Measurements from ENCODE around the gene DHTKD1. TPM values are rescaled to one million over a fixed set of nuclear protein-coding genes. Genes with fewer than 3 reads are reported as not detected.

The DHTKD1 gene
- total and polyA plus RNA-seq, 10 of the 15 experiments (the other 5 are each of a cell fraction or from before 2014, with no cell fraction given): 11.3 to 35.0 (median 26.9) TPM

DNA sequence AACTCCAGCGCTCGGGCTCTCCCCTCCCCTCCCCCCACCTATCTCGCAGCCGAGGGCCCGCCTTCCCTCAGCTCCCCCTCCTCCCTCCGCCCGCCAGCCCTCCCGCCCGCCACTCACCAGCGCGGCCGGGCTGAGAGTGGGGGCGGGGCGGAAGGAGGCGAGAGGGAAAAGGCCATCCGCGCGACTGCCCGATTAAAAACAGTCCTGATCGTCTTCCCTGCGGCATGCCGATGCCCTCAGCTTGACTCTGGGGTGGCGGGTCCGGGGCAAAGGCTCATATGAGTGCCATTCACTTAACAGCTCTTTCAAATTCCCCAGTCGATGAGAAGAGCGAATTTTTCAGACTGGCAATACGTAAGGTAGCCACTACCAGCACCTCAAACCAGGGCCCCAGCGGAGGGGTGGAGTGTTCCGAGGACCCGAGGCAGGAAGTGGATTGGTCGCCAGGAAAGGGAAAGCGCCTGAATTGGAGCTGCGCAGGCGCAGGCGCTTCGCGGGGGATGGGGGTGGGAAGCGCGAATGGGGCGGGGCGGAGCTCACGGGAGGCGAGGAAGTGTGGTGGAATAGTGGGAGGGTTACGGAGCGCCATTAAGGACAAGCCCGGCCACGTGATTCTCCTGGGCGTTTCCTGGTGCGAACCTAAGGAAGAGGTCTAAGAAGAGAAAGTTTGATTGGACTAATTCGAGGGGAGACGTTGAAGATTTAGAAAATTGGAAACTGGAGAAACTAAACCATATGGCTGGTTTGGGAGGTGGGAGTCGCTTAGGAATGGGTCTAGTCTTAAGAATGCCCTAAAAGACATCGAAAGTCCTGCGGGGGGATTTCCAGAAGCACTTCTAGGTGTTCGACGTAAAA is 25.7 kb upstream of the DHTKD1 start, which contains the start of gene UPF2 (continued):
- TF ChIP-seq, protein P1, sequence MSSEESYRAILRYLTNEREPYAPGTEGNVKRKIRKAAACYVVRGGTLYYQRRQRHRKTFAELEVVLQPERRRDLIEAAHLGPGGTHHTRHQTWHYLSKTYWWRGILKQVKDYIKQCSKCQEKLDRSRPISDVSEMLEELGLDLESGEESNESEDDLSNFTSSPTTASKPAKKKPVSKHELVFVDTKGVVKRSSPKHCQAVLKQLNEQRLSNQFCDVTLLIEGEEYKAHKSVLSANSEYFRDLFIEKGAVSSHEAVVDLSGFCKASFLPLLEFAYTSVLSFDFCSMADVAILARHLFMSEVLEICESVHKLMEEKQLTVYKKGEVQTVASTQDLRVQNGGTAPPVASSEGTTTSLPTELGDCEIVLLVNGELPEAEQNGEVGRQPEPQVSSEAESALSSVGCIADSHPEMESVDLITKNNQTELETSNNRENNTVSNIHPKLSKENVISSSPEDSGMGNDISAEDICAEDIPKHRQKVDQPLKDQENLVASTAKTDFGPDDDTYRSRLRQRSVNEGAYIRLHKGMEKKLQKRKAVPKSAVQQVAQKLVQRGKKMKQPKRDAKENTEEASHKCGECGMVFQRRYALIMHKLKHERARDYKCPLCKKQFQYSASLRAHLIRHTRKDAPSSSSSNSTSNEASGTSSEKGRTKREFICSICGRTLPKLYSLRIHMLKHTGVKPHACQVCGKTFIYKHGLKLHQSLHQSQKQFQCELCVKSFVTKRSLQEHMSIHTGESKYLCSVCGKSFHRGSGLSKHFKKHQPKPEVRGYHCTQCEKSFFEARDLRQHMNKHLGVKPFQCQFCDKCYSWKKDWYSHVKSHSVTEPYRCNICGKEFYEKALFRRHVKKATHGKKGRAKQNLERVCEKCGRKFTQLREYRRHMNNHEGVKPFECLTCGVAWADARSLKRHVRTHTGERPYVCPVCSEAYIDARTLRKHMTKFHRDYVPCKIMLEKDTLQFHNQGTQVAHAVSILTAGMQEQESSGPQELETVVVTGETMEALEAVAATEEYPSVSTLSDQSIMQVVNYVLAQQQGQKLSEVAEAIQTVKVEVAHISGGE (CRISPR knock-in tag; IDR thresholded peaks at IDR 0.05): no peak
- no peak for TF ChIP-seq SUPT20H (IDR thresholded peaks at IDR 0.05; ENCODE audit: borderline replicate concordance, control insufficient read depth, low read depth, low read length)
- TF ChIP-seq HDAC2 (IDR thresholded peaks at IDR 0.05): no peak
- TF ChIP-seq SIN3A (IDR thresholded peaks at IDR 0.05; ENCODE audit: low read depth, low read length): no peak
- TF ChIP-seq BRCA1 (IDR thresholded peaks at IDR 0.05; ENCODE audit: low read depth, low read length): no peak
- TF ChIP-seq, protein P2, sequence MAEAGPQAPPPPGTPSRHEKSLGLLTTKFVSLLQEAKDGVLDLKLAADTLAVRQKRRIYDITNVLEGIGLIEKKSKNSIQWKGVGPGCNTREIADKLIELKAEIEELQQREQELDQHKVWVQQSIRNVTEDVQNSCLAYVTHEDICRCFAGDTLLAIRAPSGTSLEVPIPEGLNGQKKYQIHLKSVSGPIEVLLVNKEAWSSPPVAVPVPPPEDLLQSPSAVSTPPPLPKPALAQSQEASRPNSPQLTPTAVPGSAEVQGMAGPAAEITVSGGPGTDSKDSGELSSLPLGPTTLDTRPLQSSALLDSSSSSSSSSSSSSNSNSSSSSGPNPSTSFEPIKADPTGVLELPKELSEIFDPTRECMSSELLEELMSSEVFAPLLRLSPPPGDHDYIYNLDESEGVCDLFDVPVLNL (IDR thresholded peaks at IDR 0.05; ENCODE audit: low read depth, low read length): no peak
- TF ChIP-seq JUND (IDR thresholded peaks at IDR 0.05; ENCODE audit: low read depth, low read length): 0 out of 2 replicates have a peak, but pooled peaks have one; percentile 8
- TF ChIP-seq, protein P3, sequence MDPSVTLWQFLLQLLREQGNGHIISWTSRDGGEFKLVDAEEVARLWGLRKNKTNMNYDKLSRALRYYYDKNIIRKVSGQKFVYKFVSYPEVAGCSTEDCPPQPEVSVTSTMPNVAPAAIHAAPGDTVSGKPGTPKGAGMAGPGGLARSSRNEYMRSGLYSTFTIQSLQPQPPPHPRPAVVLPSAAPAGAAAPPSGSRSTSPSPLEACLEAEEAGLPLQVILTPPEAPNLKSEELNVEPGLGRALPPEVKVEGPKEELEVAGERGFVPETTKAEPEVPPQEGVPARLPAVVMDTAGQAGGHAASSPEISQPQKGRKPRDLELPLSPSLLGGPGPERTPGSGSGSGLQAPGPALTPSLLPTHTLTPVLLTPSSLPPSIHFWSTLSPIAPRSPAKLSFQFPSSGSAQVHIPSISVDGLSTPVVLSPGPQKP (IDR thresholded peaks at IDR 0.05; ENCODE audit: low read depth, low read length): peak; percentile 83
- no peak for TF ChIP-seq NFXL1 (IDR thresholded peaks at IDR 0.05; ENCODE audit: borderline replicate concordance)
- no peak; the same call in 1 of the 2 replicates for TF ChIP-seq PAX8 (IDR thresholded peaks at IDR 0.05)
- TF ChIP-seq ZNF274 (IDR thresholded peaks at IDR 0.05; ENCODE audit: insufficient read depth, insufficient read length): no peak
- TF ChIP-seq NFYA (IDR thresholded peaks at IDR 0.05; ENCODE audit: borderline replicate concordance, low read depth, low read length): no peak
- no peak for TF ChIP-seq MTA3 (IDR thresholded peaks at IDR 0.05; ENCODE audit: borderline replicate concordance, low read length)
- TF ChIP-seq SMAD5 (IDR thresholded peaks at IDR 0.05; ENCODE audit: low read depth): no peak
- no peak for TF ChIP-seq TCF12 (IDR thresholded peaks at IDR 0.05; ENCODE audit: low read depth, low read length)
- TF ChIP-seq, protein P4, sequence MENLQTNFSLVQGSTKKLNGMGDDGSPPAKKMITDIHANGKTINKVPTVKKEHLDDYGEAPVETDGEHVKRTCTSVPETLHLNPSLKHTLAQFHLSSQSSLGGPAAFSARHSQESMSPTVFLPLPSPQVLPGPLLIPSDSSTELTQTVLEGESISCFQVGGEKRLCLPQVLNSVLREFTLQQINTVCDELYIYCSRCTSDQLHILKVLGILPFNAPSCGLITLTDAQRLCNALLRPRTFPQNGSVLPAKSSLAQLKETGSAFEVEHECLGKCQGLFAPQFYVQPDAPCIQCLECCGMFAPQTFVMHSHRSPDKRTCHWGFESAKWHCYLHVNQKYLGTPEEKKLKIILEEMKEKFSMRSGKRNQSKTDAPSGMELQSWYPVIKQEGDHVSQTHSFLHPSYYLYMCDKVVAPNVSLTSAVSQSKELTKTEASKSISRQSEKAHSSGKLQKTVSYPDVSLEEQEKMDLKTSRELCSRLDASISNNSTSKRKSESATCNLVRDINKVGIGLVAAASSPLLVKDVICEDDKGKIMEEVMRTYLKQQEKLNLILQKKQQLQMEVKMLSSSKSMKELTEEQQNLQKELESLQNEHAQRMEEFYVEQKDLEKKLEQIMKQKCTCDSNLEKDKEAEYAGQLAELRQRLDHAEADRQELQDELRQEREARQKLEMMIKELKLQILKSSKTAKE (IDR thresholded peaks at IDR 0.05; ENCODE audit: low read depth, poor library complexity, severe bottlenecking): peak; percentile 85
- TF ChIP-seq NRF1 (conservative IDR thresholded peaks at IDR 0.05; ENCODE audit: low read depth, low read length): peak; percentile 89
- TF ChIP-seq IRF4 (IDR thresholded peaks at IDR 0.05; ENCODE audit: low read depth, low read length): no peak
- peak; percentile 45; the same call in 1 of the 2 replicates for TF ChIP-seq ATF7 (IDR thresholded peaks at IDR 0.05; ENCODE audit: low read depth)
- TF ChIP-seq, protein P5, sequence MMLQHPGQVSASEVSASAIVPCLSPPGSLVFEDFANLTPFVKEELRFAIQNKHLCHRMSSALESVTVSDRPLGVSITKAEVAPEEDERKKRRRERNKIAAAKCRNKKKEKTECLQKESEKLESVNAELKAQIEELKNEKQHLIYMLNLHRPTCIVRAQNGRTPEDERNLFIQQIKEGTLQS (IDR thresholded peaks at IDR 0.05; ENCODE audit: borderline replicate concordance, extremely low read depth, low read depth, low read length): peak; percentile 64; the same call in 1 of the 2 replicates
